Myocyte (in vitro differentiated cells): Measurements from ENCODE around the gene EFNA1. TPM values are rescaled to one million over a fixed set of nuclear protein-coding genes. Genes with fewer than 3 reads are reported as not detected.

Source experiments
- DNase-seq: peaks from one replicate; pipeline ENCODE4 v3.0.0-alpha.2; 2012; ENCODE audit warnings: low read depth
- polyA plus RNA-seq: library from polyadenylated mRNA; unstranded; fragments of >200 nt; gene quantifications from one replicate; pipeline ENCODE4 v1.2.1, GENCODE V29; 2012; ENCODE audit warnings: missing spikeins
- total RNA-seq: library from RNA; depleted of rRNA; stranded (reverse); fragments of >200 nt; gene quantifications from 2 replicates; pipeline ENCODE4 v1.2.3, GENCODE V29; 2014

The EFNA1 gene, protein sequence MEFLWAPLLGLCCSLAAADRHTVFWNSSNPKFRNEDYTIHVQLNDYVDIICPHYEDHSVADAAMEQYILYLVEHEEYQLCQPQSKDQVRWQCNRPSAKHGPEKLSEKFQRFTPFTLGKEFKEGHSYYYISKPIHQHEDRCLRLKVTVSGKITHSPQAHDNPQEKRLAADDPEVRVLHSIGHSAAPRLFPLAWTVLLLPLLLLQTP
- 0.59 and 1.4 TPM in 2 replicates for total RNA-seq
- polyA plus RNA-seq: 4.8 TPM

DNA sequence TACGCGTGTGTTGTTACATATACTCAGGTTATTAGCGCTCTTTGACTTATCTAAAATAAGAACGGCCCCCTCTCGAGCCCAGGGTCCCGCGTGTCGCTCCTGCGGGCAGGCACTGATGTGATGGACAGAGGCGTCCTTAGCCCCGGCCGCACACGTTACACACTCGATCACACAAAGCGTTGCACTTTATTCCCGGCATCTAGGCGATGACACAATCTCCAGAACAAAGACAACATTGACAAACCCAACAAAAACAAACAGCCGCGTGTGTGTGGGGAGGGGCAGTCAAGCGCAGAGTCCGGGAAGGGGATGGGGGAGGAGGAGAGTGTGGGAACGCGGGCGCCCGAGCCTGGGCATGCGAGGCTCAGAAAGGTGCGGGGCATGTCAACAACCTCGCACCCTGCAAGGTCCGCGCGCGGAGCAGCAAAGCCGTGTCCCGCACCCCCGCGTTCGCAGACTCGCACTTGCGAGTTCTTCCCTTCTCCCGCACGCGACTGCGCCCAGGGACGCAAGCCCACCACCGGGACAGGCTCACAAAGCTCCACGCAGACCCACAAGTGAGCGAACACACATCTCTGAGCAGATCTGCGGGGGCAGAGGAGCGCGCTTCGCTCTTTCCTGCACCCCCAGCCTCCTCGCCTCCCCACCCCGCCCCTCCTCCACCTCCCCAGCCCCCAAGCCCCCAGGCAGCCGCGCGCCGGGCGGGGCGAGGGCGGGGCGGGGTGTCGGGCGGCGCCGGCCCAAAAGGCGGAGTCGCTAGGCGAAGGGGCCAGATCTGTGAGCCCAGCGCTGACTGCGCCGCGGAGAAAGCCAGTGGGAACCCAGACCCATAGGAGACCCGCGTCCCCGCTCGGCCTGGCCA, at the start of gene EFNA1:
Gene EFNA1, plus strand, starts transcription at position 772 of the 862 bp plus-strand sequence. CDS start 102 bp downstream, outside the sequence.
- peak; percentile 40 for DNase-seq

DNA sequence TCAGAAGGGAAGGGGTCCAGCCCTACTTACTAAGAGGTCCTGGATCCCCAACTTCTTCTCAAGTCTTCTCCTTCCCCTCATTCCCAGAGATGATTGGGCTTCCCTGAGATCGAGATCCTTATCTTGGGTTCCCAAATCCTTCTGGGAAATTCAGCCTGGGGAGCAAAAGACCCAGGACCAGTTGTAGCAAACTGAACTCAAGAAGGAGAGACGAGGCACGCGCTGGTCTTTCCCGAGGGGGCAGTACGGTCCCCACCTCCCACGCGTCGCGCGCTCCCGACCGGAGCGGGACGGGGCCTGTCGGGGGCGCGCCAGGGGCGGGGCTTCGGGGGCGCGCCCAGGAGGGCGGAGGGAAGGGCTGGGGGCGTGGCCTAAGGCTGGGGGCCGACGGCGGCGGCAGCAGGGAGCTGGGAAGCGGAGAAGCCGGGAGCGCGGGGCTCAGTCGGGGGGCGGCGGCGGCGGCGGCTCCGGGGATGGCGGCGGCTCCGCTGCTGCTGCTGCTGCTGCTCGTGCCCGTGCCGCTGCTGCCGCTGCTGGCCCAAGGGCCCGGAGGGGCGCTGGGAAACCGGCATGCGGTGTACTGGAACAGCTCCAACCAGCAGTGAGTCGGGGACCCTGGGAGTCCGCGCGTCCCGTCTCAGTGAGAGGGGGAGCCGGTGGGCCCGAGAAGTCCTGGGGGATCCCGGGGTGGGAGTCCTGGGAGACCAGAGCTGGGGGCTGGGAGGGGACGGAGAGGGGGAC, 49.0 kb upstream of the EFNA1 start, which contains the start of gene EFNA3:
Gene EFNA3, plus strand, starts transcription at position 369 of the 741 bp plus-strand sequence. Its CDS starts 105 bp downstream, at position 474.
- peak; percentile 35 for DNase-seq

DNA sequence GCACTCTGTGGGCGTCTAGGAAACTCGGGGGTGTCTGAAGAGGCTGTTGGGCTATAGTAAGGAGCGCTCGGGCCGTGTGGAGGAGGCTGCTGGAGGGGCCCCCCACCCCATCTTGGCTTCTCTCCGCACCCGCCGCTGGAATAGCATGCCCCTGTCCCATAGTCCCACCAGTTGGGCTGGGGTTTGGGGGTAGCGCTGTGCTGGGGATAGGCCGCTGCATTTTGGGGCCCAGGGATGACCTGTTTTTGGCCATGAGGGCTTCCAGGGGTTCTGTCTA, 48.5 kb upstream of the EFNA1 start:
- no peak for DNase-seq

DNA sequence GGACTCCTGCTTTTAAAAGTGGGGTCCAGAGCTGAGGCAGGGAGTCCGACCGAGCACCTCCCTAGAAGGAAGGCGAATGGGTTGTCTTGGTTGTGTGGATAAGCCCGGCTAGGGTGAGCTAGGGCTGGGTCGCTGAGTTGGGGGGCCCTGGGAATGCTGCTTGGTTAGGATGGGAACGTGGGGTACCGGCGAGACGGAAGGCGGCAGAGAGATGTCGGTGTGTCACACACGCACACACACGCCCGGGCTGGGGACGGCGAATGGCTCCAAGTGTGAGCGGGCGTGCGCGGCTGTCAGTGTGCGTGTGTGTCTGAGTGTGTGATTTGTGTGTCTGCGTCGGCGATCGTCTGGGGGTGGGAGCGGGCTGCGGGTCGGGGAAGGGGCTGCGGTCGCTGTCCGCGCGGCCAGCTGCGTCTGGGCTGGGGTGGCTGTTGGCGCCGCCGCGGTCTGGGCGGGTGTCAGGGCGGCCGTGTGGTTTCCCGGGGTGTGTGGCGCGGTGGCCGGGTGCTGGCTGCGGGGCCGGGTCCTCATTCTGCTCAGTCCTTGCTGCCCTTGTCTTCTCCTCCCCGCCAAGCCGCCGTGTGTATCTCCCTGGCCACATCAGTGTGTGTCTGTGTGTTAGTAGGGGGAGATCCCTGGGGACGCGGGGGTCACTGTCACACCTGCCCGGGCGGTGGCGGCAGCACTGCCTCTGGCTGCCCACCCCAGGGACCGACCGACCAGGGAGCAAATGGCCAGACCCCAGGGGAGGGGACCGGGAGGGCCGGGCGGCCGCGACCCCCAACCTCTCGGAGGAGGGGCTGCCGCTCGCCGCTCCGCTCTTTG, 48.0 kb upstream of the EFNA1 start:
- DNase-seq: no peak

DNA sequence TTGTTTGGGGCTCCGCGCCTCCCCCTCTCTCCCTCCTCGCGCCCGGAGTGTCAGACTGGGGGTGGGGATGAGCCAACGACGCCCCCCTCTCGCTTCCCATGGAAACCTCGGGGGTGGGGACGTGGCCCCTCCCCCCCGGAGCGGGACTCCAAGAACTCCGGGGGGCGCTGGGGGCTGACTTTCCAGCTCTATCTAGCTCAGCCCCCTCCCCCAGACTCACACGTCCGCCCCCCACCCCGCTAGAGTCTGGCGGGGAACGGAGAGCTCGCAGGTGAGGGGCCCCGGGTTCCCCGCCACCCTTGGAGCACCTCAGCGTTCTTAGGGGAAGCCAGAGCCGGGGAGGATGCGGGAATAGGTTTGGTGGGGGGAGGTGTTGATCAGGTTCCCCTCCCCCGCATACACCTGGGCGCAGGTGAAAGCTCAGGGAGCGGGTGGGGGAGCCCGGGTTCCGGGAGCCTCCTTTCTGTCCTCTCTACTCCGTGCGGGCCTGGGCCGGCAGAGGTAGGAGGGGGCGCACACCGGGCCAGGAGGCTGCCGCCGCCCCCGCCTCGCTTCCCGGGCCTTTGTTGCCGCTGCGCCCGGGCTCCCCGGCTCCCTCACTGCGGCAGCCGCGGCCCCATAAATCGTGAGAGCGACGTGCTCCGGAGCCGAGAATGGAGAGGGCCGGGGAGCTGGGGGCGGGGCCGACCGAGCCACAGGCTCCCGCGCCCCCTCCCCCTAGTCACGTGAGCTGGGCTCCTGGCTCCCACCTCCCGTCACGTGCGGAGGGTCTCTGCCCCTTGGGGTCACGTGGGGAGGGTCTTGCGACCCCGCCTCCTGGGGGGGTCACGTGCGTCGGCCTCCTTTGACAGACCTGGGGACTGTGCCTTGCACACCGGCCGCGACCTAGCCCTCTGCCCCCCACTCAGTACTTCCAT, 47.1 kb upstream of the EFNA1 start:
- DNase-seq: peak; percentile 22

DNA sequence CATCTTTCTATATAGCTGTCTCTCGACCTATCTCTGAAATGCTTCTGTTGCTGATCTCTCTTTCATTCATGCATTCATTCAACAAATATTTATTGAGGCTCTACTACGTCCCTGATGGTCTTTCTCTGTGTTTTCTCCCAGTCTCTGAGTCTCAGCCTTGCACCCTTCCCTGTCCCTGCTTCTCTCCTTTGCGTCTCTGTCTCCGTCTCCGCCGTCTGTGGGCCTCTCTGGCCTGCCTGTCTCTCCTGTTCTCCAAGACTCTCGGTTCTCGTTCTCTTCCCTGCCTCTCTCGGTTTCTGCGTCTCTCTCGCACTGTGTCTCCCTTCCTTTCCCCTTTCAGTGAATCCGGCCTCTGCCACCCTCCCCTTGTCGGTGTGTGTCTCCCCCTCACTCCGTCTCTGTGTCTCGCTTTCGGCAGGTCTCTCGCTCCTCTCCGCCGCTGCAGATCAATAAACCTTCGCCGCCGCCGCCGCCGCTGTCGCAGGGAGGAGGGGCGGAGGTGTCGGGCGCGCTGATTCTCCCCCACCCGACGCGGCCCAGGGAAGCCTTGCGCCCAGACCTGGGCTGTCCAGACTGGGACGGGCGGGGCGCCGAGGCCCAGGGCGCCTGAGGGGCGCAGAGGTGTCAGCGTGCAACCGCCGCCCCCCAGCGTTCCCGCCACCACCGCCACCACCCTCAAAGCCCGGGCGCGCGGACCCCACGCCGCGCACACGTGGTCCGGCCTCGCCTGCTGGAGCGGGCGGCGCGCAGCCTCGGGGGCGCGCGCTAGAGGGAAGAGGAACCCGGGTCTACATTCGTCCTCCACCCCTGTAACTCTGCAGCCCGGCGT, 46.0 kb upstream of the EFNA1 start:
- no peak for DNase-seq

DNA sequence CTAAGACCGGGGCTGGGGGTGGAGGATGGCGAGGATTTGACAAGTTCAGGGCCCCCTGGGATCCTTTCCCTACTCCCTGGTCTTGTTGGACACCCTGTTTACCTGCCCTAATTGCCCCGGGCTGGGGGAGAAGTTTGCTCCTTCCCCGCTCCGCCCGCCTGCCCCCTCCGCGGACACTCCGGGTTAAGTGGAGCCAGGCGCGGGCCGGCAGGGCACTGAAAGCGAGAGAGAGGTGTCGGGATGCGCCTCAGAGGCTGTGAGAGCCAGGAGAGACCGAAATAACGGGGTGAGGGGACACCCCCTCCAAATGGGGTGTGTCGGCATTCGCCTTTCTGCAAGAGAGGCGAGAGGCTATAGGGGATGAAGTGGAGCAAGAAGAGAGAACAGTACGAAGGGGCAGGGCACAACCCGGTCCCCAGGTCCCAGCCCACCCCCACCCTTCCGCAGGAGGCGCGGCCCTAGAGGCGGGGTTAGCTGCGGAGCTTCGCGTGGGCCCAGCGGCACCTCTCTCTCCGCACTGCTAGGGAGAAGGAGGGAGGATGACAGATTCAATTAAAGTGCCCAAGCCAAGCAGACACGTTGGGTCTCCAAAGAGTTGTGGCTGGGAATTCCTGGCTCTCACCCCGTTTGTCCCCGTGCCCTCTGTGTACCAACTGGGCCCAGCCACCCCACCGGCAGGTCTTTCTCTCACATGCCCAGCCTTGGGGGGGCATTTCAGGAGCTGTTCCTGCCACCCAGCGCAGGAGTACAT, 45.2 kb upstream of the EFNA1 start:
- DNase-seq: no peak

DNA sequence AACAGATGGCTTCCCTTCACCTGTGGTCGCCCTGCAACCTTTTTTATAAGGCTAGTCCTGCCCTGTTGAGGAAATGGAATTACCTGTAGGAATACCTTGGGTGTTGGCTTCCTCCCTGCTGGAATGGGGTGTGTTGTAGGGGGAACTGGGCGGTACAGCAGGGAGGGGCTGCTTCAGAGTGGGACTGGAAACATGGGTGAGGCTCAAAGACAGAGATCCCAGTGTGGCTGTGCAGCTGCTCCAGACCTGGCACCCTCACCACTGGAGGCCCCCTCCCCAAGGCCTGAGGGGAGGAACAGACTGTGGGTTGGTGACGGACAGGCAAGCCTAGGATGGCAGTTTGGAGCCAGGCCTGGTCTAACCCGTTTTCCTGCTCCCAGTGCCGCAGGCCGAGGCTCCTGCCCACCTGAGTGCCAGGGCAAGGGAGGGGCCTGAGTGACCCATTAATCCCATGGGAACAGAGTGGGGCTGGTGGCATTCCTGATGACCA, 44.6 kb upstream of the EFNA1 start:
- DNase-seq: no peak

DNA sequence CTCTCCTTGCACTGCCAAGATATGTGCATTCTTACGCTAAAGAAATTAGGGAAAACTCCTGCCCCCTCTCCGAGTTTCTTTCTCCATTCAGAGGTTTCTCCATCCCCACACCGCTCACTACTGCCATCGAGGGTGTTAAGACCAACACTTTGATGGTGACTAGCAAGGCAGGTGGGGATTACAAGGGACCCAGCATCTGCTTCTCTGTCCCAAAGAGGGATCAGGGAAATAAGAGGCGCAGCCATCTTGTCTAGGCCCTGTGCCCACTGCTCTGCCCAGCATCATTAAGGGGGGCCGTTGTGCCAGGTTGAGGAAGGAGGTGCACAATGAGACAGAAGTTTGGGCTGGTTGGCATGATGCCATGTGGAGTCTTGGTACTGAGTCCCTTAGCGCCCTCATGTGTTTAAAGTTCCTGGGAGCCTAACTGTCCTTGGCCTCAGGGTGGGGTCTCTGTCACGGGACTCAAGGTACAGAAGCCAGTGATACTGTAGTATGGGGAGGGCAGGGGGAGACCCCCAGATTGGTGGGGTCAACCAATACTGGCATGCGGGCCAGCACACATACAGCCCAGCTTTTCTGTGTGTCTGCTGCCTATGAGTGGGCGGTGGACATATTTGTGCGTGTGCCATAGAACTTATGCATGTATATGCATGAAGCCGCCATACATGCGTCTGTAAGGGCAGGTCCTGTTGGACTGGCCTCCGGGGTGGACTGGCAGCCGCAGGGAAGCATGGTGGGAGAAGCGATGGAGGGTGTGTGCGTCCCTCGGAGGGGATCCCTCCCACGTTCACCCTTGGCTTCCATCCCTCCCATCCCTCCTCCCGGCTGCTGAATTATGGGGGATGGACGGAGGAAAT, 43.6 kb upstream of the EFNA1 start:
- peak; percentile 38 for DNase-seq

DNA sequence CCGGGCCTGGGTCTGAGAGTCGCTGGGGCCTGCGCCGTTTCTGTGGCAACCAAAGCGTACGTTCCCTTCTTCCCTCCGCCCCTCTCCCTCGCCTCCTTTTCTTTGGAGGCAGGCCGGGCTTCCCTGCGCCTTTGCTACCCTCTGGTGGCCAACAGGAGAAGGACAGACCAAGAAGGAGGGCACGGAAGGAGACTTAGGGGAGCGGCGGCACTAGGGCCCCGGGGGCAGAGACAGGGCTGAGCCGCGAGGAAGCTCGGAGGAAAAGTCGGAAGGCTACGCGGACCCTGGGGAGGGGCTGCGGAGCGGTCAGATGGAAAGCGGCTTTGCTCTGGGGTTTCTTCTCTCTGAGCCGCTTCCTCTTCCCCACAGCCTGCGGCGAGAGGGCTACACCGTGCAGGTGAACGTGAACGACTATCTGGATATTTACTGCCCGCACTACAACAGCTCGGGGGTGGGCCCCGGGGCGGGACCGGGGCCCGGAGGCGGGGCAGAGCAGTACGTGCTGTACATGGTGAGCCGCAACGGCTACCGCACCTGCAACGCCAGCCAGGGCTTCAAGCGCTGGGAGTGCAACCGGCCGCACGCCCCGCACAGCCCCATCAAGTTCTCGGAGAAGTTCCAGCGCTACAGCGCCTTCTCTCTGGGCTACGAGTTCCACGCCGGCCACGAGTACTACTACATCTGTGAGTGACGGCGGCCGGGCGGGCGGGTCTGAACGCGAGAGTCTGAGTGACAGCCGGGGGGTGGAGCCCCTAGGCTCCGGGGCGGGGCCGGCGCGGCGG, 42.8 kb upstream of the EFNA1 start:
- DNase-seq: peak; percentile 96

DNA sequence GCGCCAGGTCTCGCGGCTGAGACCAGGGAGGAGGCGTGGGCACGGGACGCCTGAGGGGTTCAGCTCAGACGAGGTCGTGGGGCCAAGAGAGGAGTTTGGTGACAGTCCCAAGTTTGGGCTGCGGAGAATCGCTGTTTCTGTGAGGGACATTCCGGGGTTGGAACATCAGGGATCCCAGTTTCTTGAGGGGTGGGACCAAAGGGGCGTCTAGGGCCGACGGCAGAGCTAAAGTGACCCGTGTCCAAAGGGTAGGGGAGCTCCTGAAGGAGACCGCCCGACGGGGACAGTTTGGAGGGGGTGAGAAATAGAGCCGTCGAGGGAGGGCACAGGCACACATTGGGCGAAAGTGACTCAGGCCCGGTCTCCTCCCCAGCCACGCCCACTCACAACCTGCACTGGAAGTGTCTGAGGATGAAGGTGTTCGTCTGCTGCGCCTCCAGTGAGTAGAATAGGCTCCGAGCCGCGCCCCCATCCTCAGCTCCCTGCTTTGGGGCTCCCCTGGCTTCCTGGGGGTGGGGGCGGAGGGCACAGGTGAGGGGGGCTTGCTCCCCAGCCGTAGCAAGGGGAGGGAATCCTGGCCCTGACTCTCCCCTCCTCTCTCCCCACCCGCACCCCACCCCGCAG, 42.1 kb upstream of the EFNA1 start:
- DNase-seq: peak; percentile 26

DNA sequence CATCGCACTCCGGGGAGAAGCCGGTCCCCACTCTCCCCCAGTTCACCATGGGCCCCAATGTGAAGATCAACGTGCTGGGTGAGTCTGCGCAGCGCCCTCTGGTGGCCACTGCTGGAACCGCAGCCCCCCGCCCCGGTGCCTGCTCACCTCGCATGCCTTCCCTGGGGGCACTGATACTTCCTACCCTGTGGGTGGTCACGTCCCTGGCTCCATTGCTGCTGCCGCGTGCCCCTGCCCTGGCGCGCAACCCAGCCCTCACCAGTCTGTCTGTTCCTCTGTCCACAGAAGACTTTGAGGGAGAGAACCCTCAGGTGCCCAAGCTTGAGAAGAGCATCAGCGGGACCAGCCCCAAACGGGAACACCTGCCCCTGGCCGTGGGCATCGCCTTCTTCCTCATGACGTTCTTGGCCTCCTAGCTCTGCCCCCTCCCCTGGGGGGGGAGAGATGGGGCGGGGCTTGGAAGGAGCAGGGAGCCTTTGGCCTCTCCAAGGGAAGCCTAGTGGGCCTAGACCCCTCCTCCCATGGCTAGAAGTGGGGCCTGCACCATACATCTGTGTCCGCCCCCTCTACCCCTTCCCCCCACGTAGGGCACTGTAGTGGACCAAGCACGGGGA, 41.4 kb upstream of the EFNA1 start:
- DNase-seq: peak; percentile 36

DNA sequence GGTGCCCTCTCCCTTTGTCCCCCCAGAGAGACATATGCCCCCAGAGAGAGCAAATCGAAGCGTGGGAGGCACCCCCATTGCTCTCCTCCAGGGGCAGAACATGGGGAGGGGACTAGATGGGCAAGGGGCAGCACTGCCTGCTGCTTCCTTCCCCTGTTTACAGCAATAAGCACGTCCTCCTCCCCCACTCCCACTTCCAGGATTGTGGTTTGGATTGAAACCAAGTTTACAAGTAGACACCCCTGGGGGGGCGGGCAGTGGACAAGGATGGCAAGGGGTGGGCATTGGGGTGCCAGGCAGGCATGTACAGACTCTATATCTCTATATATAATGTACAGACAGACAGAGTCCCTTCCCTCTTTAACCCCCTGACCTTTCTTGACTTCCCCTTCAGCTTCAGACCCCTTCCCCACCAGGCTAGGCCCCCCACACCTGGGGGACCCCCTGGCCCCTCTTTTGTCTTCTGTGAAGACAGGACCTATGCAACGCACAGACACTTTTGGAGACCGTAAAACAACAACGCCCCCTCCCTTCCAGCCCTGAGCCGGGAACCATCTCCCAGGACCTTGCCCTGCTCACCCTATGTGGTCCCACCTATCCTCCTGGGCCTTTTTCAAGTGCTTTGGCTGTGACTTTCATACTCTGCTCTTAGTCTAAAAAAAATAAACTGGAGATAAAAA, 40.7 kb upstream of the EFNA1 start:
- DNase-seq: no peak

DNA sequence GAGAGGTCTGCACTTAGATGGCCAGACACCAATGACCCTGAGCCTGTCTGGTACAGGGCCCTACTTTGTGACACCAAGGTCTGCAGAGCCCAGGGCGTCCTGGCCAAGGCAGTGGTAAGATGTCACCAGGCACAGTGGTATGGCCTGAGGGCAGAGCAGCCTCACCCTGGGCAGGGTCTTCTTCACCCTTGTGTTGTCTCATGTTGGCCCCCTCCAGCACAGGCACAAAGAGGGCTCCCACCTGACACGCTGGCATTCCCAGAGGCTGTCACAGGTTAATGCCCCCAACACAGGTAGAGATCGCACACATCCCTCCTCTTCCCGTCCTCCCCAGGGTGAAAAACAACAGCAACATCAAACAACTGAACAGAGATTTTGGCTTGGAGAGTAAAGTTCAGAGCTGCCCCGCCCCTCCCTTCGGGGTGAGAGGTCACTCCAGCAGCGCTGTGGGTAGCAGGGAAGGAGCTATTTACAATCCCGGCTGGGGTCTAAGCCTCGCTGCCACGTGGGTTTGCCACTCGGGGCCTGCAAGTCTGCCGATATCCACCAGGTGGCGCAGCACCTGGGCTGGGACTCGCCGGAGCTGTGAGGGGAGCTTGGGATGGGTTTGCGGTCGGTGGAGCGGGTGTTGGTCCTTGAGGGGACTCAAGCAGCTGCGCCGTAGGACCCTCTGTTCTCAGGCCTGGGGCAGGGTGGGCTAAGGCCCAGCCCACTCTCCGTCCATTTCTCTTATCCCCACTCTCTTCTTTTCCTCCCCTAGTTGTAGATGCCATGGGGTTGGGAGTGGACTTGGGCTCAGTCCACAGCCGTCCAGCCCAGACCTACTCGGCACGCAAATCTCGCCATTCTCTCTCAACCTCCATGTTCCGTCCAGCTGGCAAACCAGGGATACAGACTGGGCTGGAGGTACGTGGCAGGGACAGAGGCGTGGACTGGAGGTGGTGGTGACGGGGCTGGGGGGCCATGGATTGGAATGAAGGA, 36.3 kb upstream of the EFNA1 start:
- peak; percentile 73 for DNase-seq
